GM21529 (cell line): Measurements from ENCODE around the gene DYNC1H1.

Experiments
- ATAC-seq: cut with Tn5 transposase; IDR thresholded peaks from one replicate; pipeline ENCODE4 v1.9.1; 2021; ENCODE audit not compliant: unreplicated experiment

The DYNC1H1 gene

GRCh38 chr14:101939646-101940170, 24.7 kb upstream of the DYNC1H1 start:
- no peak for ATAC-seq

- ATAC-seq, result no peak
These were observed 19.9 kb upstream of the DYNC1H1 start for GRCh38 chr14:101944451-101944850.

- no peak for ATAC-seq
These were observed 19.2 kb upstream of the DYNC1H1 start for GRCh38 chr14:101945171-101945570.

- ATAC-seq, result peak; percentile 4
These were observed 16.8 kb upstream of the DYNC1H1 start for GRCh38 chr14:101947577-101947903.

DNA sequence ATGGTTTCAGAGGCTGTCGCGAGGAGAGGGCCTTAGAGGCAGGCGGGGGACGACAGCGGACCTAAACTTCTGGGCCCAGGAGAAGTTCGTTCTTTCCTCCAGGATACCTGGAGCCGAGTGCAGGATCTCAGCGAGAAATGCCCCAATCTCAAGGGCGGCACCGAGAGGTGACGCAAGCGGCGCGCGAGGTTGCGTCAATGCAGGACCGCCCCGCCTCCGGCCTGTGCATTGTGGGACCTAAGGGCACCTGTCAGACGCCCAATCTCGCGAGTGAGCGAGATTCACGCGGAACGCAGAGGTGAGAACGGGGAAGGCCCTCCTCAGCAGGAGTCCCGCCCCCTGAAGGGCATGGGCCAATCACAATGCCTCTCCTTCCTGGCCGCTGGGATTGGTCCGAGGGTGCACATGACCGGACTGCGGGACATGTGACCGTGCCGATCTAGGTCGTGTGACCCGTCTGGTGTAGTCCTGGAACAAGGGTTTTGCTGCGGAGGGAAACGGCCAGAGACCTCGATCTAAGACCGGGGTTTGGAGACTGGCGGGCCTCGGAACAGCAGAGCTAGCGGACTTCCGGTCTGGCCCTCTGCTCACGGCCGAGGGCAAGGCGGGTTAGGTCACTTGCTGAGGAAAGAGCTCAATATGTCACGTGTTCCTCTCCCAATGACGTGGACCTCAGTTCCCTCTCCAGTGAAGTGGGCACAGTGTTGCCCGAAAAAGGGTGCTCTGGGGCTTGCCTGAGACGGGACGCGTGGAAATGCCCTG, 16.3 kb upstream of the DYNC1H1 start:
- peak; percentile 96 for ATAC-seq

DNA sequence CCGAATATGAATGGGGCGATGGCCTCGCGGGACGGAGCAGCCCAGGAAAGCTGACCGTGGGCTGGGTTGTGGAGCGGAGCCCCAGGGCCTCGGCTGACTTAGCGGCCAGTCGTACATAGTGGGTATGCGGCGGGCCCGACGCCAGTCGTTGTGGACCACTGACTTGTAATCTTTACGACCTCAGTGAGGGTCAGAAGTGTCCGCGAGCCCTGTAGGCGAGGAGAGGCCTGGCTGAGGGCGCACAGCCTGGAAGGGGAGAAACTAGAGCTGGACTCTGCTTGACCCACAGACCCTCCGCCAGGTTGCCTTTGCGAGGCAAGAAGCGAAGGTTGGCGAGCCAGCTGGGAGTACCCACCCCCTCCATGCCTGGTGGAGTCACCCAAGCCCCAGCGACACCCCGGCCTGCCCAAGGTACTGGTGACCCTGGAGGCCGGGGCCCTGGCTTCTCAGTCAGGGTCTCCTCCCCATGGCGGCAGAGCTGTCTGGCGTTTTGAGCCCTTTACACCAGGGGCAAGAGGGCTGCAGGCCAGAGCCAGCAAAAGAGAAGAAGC, 15.6 kb upstream of the DYNC1H1 start:
- ATAC-seq, result peak; percentile 1

DNA sequence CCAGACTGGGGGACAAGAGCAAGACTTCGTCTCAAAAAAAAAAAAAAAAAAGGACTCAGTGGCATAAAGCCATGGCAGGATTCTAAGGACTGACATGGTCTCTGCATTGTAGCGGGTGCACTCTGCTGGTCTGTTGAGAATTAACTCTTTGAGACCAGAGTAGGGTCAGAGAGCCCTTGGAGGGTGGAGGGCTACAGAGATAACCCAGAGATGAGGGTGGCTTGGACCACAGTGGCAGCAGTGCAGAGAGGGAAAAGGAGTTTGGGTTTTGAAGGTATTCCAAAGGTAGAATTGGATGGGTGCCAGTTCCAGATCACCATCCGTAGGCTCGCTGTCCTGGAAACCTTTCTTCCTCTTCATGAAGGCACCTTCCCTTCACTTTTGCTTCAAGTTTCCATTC, 14.3 kb upstream of the DYNC1H1 start:
- ATAC-seq, result no peak

- no peak for ATAC-seq
These were observed 13.7 kb upstream of the DYNC1H1 start for GRCh38 chr14:101950516-101951215.

GRCh38 chr14:101953151-101953550, 11.2 kb upstream of the DYNC1H1 start:
- no peak for ATAC-seq

DNA sequence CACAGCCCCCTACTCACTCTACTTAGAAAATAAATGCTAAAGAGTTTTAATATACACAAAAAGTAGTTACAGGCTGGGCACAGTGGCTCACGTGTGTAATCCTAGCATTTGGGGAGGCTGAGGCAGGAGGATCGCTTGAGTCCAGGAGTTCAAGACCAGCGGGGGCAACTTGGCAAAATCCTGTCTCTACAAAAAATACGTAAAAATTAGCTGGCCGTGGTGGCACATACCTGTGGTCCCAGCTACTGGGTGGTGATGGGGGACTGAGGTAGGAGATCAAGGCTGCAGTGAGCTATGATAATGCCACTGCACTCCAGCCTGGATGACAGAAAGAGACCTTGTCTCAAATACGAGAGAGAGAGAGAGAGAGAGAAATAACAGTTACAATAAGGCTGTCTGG, 9.9 kb upstream of the DYNC1H1 start:
- ATAC-seq, result no peak

GRCh38 chr14:101955695-101956161, 8.6 kb upstream of the DYNC1H1 start:
- ATAC-seq, result no peak

DNA sequence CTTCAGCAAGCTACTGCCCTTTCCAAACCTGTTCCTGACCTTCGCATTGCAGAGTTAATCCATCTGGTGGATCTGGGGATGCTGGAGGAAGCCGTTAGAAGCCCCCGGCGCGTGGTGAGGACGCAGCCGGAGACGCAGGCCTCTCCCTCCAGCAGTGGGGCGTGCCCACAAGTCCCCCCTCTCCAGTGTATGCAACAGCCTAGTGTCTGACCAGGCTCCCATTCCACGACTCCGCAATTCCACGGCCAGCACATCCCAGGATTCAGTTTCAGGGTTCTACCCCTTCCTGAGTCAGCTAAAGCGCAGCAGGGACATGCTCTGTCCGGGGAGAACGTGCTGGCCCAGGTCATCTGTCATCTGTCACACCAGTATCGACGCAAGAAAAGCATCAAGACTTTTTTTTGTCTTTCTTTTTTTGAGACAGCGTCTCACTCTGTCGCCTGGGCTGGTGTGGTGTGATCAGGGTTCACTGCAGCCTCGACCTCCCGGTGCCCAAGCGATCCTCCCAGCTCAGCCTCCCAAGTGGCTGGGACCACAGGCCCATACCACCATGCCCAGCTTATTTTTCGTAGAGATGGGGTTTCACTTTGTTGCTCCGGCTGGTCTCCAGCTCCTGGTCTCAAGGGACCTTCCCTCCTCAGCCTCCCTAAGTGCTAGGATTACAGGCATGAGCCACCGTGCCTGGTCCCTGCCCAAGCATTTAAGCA, 8.0 kb upstream of the DYNC1H1 start:
- no peak for ATAC-seq

DNA sequence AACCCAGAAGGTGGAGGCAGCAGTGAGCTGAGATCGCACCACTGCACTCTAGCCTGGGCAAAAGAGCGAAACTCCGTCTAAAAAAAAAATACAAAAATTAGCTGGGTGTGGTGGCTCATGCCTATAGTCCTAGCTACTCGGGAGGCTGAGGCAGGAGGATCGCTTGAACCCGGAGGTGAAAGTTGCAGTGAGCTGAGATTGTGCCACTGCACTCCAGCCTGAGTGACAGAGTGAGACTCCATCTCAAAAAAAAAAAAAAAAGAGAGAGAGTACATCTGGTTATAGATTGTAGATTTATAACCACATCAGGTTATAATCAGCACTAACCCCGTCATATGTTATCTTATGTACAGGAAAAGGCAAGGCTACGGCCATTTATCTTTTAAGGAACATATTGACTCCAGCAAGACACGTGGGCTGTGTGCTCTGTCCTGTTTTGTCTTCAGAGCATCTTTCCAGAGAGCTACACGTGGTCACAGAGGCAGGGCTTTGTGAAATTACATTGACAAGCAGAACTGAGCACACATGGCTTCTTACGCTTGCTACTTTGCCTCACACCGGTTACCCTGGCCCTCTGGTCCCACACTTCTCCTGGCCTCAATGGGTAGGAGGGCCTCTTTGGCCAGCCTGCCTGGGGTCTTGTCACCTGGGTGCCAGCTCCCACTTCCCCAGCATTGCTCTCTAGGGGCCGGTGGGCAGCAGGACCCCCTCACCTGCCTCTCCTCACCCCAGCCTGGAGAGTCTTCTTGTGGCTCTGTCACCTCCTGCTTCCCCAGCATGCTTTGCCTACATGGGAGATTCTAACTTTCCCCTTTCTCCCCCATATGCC, 6.8 kb upstream of the DYNC1H1 start:
- no peak for ATAC-seq

- no peak for ATAC-seq
These were observed 5.8 kb upstream of the DYNC1H1 start for GRCh38 chr14:101958418-101959180.

DNA sequence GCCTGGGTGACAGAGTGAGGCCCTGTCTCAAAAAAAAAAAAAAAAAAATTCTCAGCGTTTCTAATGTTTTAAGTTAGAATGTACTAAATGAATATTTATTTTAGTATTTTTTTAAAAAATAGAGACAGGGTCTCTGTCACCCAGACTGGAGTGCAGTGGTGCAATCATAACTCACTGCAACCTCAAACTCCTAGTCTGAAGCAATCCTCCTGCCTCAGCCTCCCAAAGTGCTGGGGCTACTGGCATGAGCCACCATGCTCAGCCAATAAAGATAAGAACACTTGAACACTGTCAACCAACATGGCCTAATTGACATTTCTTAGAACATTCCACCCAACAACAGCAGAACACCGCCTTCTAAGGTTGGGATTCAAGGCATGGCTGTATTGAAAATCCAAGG, 5.1 kb upstream of the DYNC1H1 start:
- no peak for ATAC-seq

DNA sequence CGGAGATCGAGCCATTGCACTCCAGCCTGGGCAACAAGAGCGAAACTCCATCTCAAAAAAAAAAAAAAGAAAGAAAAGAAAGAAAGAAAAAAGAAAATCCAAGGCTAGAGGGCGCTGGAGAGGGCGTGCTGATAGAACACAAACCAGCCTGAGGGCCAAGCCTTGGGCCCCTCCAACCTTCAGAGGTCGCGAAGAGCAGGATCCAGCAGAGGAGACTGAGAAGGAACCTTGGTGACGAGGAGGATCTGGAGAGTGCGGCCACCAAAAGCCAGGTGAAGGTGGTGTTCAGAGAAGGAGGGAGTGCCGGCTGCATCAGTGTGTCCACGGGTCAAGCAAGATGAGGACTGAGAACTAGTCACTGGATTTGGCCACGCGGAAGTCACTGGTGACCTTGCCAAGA, 4.1 kb upstream of the DYNC1H1 start:
- ATAC-seq, result no peak

GRCh38 chr14:101961011-101961721, 3.2 kb upstream of the DYNC1H1 start:
- ATAC-seq, result no peak

GRCh38 chr14:101961746-101962502, 2.4 kb upstream of the DYNC1H1 start:
- no peak for ATAC-seq

DNA sequence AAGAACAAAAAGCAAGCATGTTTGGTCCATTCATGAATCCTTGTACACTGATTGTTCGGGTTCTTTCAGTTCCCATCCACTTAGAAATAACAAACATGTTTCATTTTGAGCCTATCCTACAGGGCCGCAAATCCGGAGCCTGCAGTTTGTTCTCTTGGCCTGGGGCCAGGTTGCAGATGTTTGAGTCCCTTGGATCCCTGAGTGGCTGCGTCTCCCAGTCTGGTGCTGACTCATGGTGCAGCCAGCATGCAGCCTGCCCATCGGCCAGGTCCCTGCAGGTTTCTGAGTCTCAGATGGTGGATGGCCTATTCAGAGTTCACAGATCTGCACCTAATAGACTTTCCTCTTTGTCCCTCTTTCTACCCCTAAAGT, 1.9 kb upstream of the DYNC1H1 start:
- ATAC-seq, result no peak
